ENCODE measurements around the gene FGD6. TPM values are rescaled to one million over a fixed set of nuclear protein-coding genes. Genes with fewer than 3 reads are reported as not detected.

FGD6 gene
- total and polyA plus RNA-seq, 9 donors: 4.5 to 18.7 (median 15.2) TPM

GRCh38 chr12:95216711-95217376 lies 423 bp downstream of the FGD6 start:
- peak overlapping the region; percentile 81 for H3K4me3 ChIP-seq
- no peak for DNase-seq
- intact Hi-C loops (cut with DNase I): loop anchor here in 3 of 4 donors (5.0 kb wide), 2 partner anchors 55 to 100 kb away; no protein-coding TSS in a partner anchor
- no peaks in the 10 kb centered on the region for H3K9me3 ChIP-seq
- H3K4me1 ChIP-seq (ENCODE audit: insufficient read depth): peaks cover 7% of the 10 kb centered on the region
- H3K27ac ChIP-seq: peak overlapping the region; percentile 91 to 97
- no peak for TF ChIP-seq CTCF (IDR thresholded peaks at IDR 0.05)
- TF ChIP-seq EP300 (IDR thresholded peaks at IDR 0.05): no peak
- TF ChIP-seq POLR2A (IDR thresholded peaks at IDR 0.05): peak; percentile 36
- H3K27me3 ChIP-seq: no peaks in the 10 kb centered on the region
- 0 to 1% (median 0%) methylated on average over 36 to 45 of the region's 45 CpGs for WGBS, 3 donors
- no peaks in the 10 kb centered on the region for H3K36me3 ChIP-seq

DNA sequence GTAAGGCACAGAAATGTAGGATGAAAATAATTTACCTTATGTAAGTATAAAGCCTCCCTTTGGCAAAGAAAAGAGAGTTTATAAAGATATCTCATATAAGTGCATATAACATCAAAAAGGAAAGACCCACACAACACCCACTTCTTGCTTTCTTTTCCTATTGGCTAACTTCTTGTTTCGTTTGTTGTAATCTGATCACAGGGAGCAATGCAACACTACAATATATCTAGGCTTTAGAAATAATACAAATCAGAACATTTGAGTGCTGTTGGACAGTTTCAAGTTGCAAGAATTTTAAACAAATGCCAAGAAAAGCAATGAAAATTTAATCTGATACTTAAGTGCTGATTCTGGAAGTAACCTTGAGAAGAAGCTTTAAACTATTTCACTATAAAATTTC lies 1.3 kb downstream of the FGD6 start:
- Histone ChIP-seq H3K36me3 (no peaks in the 10 kb centered on the region), H3K27me3 (no peaks in the 10 kb centered on the region), H3K4me3 (peak overlapping the region; percentile 81), H3K9me3 (no peaks in the 10 kb centered on the region), H3K27ac (peak overlapping the region in 1 of 2 donors; percentile 12), H3K4me1 (ENCODE audit: insufficient read depth) (peaks cover 7% of the 10 kb centered on the region)
- TF ChIP-seq CTCF (IDR thresholded peaks at IDR 0.05) (no peak), POLR2A (IDR thresholded peaks at IDR 0.05) (no peak)
- no peak for DNase-seq
- 0 to 7% (median 1%) methylated on average over 1 of the region's 1 CpG for WGBS, 3 donors
- intact Hi-C loops (cut with DNase I): loop anchor here in 3 of 4 donors (5.0 kb wide), 2 partner anchors 54 to 99 kb away; no protein-coding TSS in a partner anchor

- Histone ChIP-seq H3K27me3 (no peaks in the 10 kb centered on the region), H3K27ac (no peak overlapping the region), H3K4me3 (no peak overlapping the region), H3K4me1 (ENCODE audit: insufficient read depth) (peaks cover 3% of the 10 kb centered on the region), H3K36me3 (no peaks in the 10 kb centered on the region), H3K9me3 (no peaks in the 10 kb centered on the region)
- intact Hi-C loops (cut with DNase I): no loop called here
- TF ChIP-seq EP300 (IDR thresholded peaks at IDR 0.05) (no peak), POLR2A (IDR thresholded peaks at IDR 0.05) (no peak), CTCF (IDR thresholded peaks at IDR 0.05) (no peak)
- WGBS, 3 donors: 85 to 94% (median 88%) methylated on average over 3 of the region's 3 CpGs
- DNase-seq: no peak
Observed at GRCh38 chr12:95214466-95214865, 2.8 kb downstream of the FGD6 start.

DNA sequence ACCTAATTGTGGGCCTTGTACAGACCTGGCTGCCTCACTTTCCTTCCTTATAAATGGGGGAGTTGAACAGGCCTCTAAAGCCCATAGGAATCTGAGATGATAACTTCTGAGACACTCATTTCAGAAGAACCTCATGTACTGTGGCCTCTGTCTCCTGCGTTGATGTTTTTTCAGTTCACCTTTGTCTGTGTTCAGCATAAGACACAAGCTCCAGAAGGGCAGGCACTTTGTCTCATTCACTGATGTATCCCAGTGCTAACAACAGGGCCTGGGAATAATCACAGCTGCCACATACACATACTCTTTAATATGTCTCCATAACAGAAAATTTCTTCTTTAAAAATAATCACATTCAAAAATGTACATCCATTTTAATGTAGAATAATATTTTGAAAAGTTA lies 3.3 kb downstream of the FGD6 start:
- H3K36me3 ChIP-seq: no peaks in the 10 kb centered on the region
- intact Hi-C loops (cut with DNase I): no loop called here
- no peak for DNase-seq
- no peak overlapping the region for H3K4me3 ChIP-seq
- WGBS, 3 donors: 88 to 92% (median 89%) methylated on average over 1 of the region's 1 CpG
- no peak overlapping the region for H3K27ac ChIP-seq
- H3K9me3 ChIP-seq: no peaks in the 10 kb centered on the region
- H3K27me3 ChIP-seq: no peaks in the 10 kb centered on the region
- TF ChIP-seq POLR2A (IDR thresholded peaks at IDR 0.05): no peak
- no peak for TF ChIP-seq EP300 (IDR thresholded peaks at IDR 0.05)
- no peak for TF ChIP-seq CTCF (IDR thresholded peaks at IDR 0.05)
- H3K4me1 ChIP-seq (ENCODE audit: insufficient read depth): peaks cover 3% of the 10 kb centered on the region

All from ovary (tissue), 9 donors.